Measurements from ENCODE around the gene ZMPSTE24. TPM values are rescaled to one million over a fixed set of nuclear protein-coding genes. Genes with fewer than 3 reads are reported as not detected.

ZMPSTE24 gene
- total RNA-seq, 2 experiments from 2014 or later, result 29.5 to 30.5 TPM

DNA sequence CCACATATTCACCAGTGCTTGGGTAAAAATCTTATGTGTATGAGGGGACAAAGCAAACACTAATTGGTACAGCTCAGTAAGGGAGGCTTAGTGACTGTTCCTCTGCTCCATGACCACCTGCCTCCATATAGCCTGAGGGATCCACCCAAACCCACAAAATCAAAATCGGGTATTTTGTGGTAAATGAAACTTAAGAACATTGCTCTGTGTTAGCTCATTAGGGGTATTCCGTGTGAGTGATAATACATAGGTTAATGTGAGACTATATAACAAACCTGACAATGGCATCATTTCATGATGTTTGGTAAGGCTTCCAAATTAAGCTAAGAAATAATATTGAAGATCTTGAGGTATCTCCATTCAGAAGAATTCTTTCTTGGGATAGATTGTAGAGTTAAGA lies 33.3 kb downstream of the ZMPSTE24 start:
- H3K27ac Mint-ChIP-seq, result peak overlapping the region; percentile 7
- CTCF ChIA-PET, result interaction anchor here (0.7 to 3.8 kb wide), 6 partner anchors 25 to 241 kb away, joined by 4 to 16 read pairs (median 6); partner anchors contain the start of gene COL9A2

DNA sequence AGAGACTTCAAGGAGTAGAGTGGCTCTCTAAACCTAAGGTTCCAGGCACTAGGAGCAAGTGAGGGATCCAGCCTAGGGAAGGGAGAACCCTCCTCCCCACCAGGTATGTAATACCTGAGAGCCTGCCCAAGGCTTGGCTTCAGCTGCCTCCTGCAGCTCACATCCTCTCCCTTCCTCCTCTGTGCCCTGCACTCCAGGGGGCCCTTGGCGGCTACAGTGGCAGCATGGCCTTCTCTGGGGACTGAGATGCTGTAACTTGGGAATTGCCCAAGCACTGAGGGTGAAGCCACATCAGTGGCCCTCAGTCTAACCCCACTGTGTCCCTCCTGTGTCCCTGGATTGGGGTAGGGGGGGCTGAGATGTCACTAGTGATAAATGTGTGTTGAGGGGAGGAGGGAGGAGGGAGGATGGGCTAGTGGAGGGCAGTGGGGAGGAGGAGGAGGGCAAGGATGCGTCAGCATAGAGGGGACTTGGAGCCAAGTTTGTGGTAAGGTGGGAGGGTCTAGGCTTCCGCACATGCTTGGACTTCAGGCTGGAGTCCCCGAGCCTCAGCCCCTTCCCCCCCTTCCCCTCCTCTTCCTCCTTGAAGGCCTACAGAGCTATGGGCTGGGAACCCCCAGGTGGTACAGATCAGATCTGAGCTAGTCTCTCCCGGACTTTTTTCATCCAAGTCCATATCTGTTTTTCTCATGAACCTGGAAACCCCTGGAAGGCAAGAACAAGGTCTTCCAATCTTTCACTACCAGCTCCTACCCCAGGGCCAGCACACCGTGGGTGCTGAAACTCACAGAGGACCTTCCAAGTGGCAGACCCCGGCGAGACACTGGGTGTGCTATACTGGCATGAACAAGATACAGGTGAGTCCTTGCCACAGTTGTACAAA lies 41.6 kb downstream of the ZMPSTE24 start:
- Mint-ChIP-seq H3K27me3 (no peaks in the 10 kb centered on the region), H3K36me3 (no peaks in the 10 kb centered on the region), H3K4me3 (no peak overlapping the region), H3K27ac (no peak overlapping the region), H3K9me3 (no peaks in the 10 kb centered on the region), H3K4me1 (ENCODE audit: low read depth) (no peaks in the 10 kb centered on the region)
- CTCF ChIA-PET, result interaction anchor here (1.1 to 1.3 kb wide), 2 partner anchors 139 to 155 kb away, joined by 3 to 4 read pairs; no protein-coding TSS in a partner anchor
- intact Hi-C loops (cut with micrococcal nuclease), result no loop called here
- no peak for DNase-seq
- POLR2A ChIA-PET, result no interaction called here

More for the DNA sequence above, 33.3 kb downstream of the ZMPSTE24 start:
- no peak for DNase-seq
- intact Hi-C loops (cut with micrococcal nuclease), result no loop called here
- Mint-ChIP-seq H3K4me3 (no peak overlapping the region), H3K27me3 (no peaks in the 10 kb centered on the region), H3K4me1 (ENCODE audit: low read depth) (peaks cover 7% of the 10 kb centered on the region), H3K9me3 (no peaks in the 10 kb centered on the region), H3K36me3 (peaks cover 33% of the 10 kb centered on the region)
- POLR2A ChIA-PET, result no interaction called here

DNA sequence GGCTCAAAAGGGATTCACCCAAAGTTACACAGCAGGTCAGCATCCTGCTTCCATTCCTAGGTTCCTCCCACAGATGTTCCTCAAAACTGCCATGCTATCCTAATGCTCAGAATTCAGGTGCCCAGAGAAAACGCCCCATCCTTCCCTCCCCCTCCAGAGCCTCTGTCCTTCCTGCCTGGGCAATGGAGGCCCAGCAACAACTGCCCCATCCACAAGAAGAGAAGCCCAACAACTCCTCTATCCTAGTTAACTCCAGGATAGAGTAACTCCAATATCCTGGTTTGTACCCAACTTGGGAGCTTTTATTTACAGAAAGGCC lies 42.2 kb downstream of the ZMPSTE24 start:
- DNase-seq, result no peak
- Mint-ChIP-seq H3K27ac (no peak overlapping the region), H3K27me3 (no peaks in the 10 kb centered on the region), H3K4me1 (ENCODE audit: low read depth) (no peaks in the 10 kb centered on the region), H3K9me3 (no peaks in the 10 kb centered on the region), H3K4me3 (no peak overlapping the region), H3K36me3 (no peaks in the 10 kb centered on the region)
- intact Hi-C loops (cut with micrococcal nuclease), result no loop called here
- CTCF ChIA-PET, result interaction anchor here (1.1 to 1.3 kb wide), 2 partner anchors 138 to 156 kb away, joined by 3 to 4 read pairs; no protein-coding TSS in a partner anchor
- POLR2A ChIA-PET, result no interaction called here

DNA sequence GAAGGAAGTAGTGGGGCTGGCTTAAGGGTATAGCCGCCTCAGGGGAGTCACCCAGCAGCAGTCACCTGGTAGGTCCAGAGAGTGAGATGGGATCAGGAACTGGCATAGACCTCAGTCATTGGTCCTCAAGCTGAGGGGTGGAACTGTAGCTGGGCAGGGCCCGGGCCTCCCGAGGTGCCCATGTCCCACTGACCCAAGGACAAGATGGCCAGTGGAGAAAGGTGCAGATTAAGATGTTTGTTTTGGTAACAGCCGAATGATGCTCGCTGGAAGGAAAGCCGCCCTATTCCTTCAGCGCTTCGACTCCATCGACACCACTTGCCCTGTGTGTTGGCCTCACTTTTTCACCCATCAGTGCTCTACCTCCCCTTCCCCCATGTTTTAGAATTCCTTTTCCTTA lies 42.6 kb downstream of the ZMPSTE24 start:
- Mint-ChIP-seq H3K4me1 (ENCODE audit: low read depth) (no peaks in the 10 kb centered on the region), H3K36me3 (no peaks in the 10 kb centered on the region), H3K27me3 (no peaks in the 10 kb centered on the region), H3K4me3 (no peak overlapping the region), H3K9me3 (no peaks in the 10 kb centered on the region), H3K27ac (no peak overlapping the region)
- ChIA-PET POLR2A (no interaction called here), CTCF (interaction anchor here (1.3 kb wide), 1 partner anchor 156 kb away, joined by 4 read pairs; no protein-coding TSS in a partner anchor)
- intact Hi-C loops (cut with micrococcal nuclease), result no loop called here
- no peak for DNase-seq

DNA sequence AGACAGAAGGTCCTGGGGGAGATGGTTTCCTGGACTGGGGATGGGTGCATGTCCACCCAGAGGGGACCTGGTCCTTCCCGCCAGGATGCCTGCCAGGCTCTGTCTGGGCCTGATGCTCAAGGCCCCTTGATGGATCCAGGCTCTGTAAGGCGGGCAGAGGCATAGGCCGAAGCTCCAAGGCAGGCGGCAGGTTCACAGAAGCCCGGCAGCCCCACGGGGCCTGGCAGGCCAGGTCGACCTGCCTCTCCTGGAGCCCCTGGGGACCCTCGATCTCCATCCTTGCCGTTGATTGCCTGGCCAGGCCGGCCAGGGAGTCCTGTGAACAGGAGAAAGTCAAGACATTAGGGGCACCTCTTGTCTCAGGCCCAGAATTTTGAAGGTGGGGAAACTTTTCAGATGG lies 43.0 kb downstream of the ZMPSTE24 start:
- ChIA-PET CTCF (interaction anchor here (1.3 kb wide), 1 partner anchor 157 kb away, joined by 4 read pairs; no protein-coding TSS in a partner anchor), POLR2A (no interaction called here)
- no peaks in the 10 kb centered on the region for H3K27me3 Mint-ChIP-seq
- H3K4me1 Mint-ChIP-seq (ENCODE audit: low read depth), result no peaks in the 10 kb centered on the region
- no peaks in the 10 kb centered on the region for H3K36me3 Mint-ChIP-seq
- intact Hi-C loops (cut with micrococcal nuclease), result no loop called here
- DNase-seq, result no peak
- H3K27ac Mint-ChIP-seq, result no peak overlapping the region
- H3K4me3 Mint-ChIP-seq, result no peak overlapping the region
- no peaks in the 10 kb centered on the region for H3K9me3 Mint-ChIP-seq

DNA sequence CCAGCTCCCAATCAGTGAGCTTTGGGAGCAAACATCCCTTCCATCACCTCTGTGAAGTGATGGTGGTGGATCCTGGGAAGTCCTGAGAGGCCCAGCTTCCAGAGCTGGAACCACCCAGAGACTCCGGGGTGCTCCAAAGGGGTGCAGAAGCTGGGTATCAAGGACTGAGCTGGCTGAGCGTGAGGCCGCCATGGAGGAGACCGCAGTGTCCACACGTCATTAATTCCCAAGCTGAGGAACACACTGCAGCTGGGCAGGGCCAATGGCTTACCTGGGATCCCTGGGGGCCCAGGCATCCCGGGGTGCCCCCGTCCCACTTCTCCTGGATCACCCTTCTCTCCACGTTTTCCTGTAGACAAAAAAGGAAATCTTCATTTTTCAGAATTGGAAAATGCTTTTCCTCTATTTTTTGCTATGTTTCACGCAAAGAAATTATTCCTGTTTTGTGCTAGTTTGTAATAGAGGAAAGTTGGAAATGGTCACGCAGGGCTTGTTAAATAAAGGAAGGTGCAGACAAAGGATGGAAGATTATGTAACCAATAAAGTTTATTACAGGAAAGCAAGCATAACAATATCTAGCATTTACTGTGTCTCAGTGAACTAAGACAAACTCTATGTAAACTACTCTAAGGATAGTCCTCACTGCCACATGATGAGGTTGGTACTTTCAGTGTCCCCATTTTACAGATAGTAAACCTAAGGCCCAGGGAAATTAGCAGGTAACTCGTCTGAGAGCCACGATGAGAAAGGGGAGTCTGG lies 43.7 kb downstream of the ZMPSTE24 start:
- no peak overlapping the region for H3K27ac Mint-ChIP-seq
- no peaks in the 10 kb centered on the region for H3K27me3 Mint-ChIP-seq
- intact Hi-C loops (cut with micrococcal nuclease), result no loop called here
- no peak for DNase-seq
- H3K4me3 Mint-ChIP-seq, result no peak overlapping the region
- ChIA-PET CTCF (no interaction called here), POLR2A (no interaction called here)
- no peaks in the 10 kb centered on the region for H3K36me3 Mint-ChIP-seq
- H3K4me1 Mint-ChIP-seq (ENCODE audit: low read depth), result no peaks in the 10 kb centered on the region
- no peaks in the 10 kb centered on the region for H3K9me3 Mint-ChIP-seq

DNA sequence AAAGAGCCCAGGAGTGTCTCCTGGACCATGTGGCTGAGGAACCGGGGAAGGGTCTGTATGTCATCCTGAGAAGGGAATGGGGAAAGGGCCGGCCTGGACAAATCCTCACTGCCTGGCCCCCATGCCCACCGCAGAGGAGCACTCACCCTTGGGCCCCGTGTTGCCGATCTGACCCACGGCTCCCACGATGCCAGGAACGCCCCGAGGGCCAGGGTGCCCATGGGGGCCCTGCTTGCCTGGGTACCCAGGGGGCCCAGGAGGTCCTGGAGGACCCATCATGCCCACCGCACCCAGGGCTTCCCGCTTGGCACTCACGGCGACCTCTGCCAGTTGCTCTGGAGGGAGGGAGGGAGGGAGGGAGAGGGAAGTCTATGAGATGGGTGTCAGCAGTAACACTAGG lies 44.4 kb downstream of the ZMPSTE24 start:
- ChIA-PET CTCF (no interaction called here), POLR2A (no interaction called here)
- H3K27me3 Mint-ChIP-seq, result no peaks in the 10 kb centered on the region
- H3K36me3 Mint-ChIP-seq, result no peaks in the 10 kb centered on the region
- H3K4me3 Mint-ChIP-seq, result no peak overlapping the region
- DNase-seq, result no peak
- H3K4me1 Mint-ChIP-seq (ENCODE audit: low read depth), result no peaks in the 10 kb centered on the region
- intact Hi-C loops (cut with micrococcal nuclease), result no loop called here
- H3K27ac Mint-ChIP-seq, result no peak overlapping the region
- no peaks in the 10 kb centered on the region for H3K9me3 Mint-ChIP-seq

DNA sequence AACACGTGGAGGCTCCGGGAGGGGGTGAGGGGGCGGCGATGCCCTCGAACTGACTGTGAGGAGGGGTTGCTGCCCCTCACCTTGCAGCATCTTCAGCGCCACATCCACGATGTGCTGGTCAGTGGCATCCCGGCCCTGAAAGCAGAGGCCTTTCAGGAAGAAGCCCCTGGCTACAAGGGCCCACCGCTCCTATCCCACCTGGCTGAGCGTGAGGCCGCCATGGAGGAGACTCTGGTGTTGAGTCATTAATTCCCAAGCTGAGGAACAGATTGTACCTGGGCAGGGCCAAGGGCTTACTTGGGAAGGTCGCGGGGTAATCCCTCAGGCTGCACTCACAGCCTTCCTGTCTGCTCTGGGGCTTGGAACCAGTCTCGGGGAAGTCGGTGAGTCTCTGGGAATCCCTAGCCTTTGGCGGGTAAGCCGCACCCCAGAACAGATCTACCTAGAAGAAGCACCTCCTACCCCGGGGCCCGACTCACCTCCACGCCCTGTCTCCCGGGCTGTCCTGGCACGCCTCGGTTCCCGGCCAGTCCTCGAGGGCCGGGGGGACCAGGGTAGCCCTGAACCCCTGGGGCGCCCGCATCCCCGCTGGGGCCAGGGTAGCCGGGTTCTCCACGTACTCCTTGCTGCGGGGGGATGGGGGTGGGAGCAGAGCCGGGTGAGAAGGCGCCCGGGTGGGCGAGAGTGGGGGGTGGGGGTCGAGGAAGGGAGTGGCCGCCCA lies 45.2 kb downstream of the ZMPSTE24 start:
- CTCF ChIA-PET, result no interaction called here
- H3K9me3 Mint-ChIP-seq, result no peaks in the 10 kb centered on the region

DNA sequence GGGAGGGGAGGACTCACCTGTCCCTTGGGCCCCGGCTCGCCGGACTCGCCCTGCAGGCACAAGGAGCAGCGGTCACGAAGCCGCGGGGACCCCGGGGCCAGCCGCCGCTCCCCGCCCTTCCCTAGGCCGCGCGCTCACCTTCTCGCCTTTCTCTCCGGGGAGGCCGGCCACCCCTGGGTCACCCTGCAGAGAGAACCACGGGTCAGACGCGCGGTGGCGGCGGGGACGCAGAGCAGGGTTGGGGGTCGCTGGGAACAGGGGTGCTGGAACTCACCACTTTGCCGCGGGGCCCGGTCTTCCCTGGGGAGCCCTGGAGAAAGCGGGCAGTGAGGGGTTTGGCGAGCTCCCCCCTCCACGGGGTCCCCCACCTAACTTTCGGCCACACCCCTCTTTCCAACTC lies 45.8 kb downstream of the ZMPSTE24 start:
- Mint-ChIP-seq H3K9me3 (no peaks in the 10 kb centered on the region), H3K4me1 (ENCODE audit: low read depth) (no peaks in the 10 kb centered on the region), H3K27me3 (no peaks in the 10 kb centered on the region), H3K36me3 (no peaks in the 10 kb centered on the region), H3K27ac (no peak overlapping the region), H3K4me3 (no peak overlapping the region)
- ChIA-PET POLR2A (no interaction called here), CTCF (no interaction called here)
- DNase-seq, result no peak
- intact Hi-C loops (cut with micrococcal nuclease), result no loop called here

More for the DNA sequence above, 45.2 kb downstream of the ZMPSTE24 start:
- H3K36me3 Mint-ChIP-seq, result no peaks in the 10 kb centered on the region
- intact Hi-C loops (cut with micrococcal nuclease), result no loop called here
- no peaks in the 10 kb centered on the region for H3K27me3 Mint-ChIP-seq
- no peak overlapping the region for H3K27ac Mint-ChIP-seq
- no peaks in the 10 kb centered on the region for H3K4me1 Mint-ChIP-seq (ENCODE audit: low read depth)
- DNase-seq, result no peak
- no peak overlapping the region for H3K4me3 Mint-ChIP-seq
- POLR2A ChIA-PET, result no interaction called here

DNA sequence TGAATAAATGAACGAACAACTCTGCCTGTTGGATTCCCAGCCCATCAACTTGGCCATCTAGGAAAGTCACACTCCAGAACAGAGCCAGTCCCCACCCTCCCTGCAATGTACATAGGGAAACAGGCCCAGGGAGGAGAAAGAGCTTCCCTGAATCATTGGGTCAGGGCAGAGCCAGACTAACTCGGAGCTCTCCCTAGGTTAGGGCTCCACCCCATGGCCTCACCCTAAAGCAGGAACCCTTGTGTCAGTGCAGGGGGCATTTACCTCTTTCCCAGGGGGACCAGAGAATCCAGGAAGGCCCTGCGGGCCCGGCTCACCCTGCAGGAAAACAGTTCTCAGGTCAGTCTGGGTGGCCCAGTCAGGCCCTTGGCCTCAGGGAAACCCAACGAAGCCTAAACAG lies 47.4 kb downstream of the ZMPSTE24 start:
- peak; percentile 45 for DNase-seq
- Mint-ChIP-seq H3K9me3 (no peaks in the 10 kb centered on the region), H3K4me3 (no peak overlapping the region), H3K27ac (no peak overlapping the region), H3K36me3 (no peaks in the 10 kb centered on the region), H3K4me1 (ENCODE audit: low read depth) (no peaks in the 10 kb centered on the region), H3K27me3 (no peaks in the 10 kb centered on the region)
- ChIA-PET CTCF (interaction anchor here (0.9 to 2.5 kb wide), 4 partner anchors 32 to 161 kb away, joined by 3 to 16 read pairs (median 8); no protein-coding TSS in a partner anchor), POLR2A (no interaction called here)
- intact Hi-C loops (cut with micrococcal nuclease), result no loop called here

DNA sequence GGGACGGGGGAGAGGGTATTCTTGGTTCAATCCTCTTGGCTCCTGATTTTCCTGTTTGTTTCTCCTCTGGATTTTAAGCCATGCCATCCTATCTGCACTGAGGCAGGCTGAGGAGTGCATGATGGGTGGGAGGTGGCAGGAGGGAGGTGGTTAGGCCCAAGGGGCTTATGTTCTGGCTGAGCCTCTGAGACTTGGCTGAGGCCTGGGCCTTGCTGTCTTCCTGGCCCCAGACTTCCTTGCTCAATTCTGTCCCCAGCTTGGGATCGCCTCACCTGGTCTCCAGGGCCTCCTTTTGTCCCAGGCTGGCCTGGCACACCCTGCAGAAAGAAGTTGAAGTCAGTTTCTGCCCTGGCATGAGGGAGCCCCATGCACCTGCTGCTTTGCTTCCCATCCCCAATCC lies 47.8 kb downstream of the ZMPSTE24 start:
- Mint-ChIP-seq H3K4me1 (ENCODE audit: low read depth) (no peaks in the 10 kb centered on the region), H3K27ac (no peak overlapping the region), H3K9me3 (no peaks in the 10 kb centered on the region), H3K27me3 (no peaks in the 10 kb centered on the region), H3K36me3 (no peaks in the 10 kb centered on the region), H3K4me3 (no peak overlapping the region)
- intact Hi-C loops (cut with micrococcal nuclease), result no loop called here
- ChIA-PET POLR2A (no interaction called here), CTCF (interaction anchor here (1.6 to 2.5 kb wide), 3 partner anchors 33 to 162 kb away, joined by 6 to 16 read pairs (median 11); no protein-coding TSS in a partner anchor)
- no peak for DNase-seq

DNA sequence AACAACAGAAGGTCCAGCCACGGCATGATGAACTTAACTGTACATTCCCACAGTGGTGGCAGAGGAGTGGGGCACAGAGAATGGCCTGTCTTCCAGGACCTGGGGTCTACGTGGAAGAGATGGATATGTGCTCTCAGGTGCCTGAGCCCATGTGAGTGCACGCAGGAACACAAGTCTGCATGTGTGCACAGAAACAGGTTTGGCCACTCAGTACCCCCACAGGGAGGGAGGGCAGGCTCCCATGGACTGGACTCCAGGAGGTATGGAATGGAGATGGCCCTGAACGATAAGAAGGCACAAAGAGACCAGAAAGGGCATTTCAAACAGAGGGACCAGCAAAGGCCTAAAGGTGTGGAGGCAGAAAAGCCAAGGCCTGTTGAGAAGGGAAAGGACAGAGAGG lies 48.3 kb downstream of the ZMPSTE24 start:
- DNase-seq, result no peak
- intact Hi-C loops (cut with micrococcal nuclease), result no loop called here
- Mint-ChIP-seq H3K9me3 (no peaks in the 10 kb centered on the region), H3K27me3 (no peaks in the 10 kb centered on the region), H3K27ac (no peak overlapping the region), H3K4me1 (ENCODE audit: low read depth) (no peaks in the 10 kb centered on the region), H3K4me3 (no peak overlapping the region), H3K36me3 (no peaks in the 10 kb centered on the region)
- ChIA-PET POLR2A (no interaction called here), CTCF (interaction anchor here (1.6 to 2.5 kb wide), 3 partner anchors 32 to 162 kb away, joined by 6 to 16 read pairs (median 11); no protein-coding TSS in a partner anchor)

All from activated CD4-positive, alpha-beta memory T cell treated with anti-CD3 and anti-CD28 coated beads for 36 hours (primary cell).